HG02571 (cell line): Measurements from ENCODE around the gene IFNA17.
"Not testable (repeated sequence)": the region's sequence is repeated elsewhere in the genome, so short reads cannot be mapped to it uniquely, and the experiment has no call there.

Experiments
- ATAC-seq: cut with Tn5 transposase; IDR thresholded peaks from one replicate; pipeline ENCODE4 v1.9.1; 2021; ENCODE audit warnings: mild to moderate bottlenecking, moderate library complexity; ENCODE audit not compliant: unreplicated experiment

The IFNA17 gene

DNA sequence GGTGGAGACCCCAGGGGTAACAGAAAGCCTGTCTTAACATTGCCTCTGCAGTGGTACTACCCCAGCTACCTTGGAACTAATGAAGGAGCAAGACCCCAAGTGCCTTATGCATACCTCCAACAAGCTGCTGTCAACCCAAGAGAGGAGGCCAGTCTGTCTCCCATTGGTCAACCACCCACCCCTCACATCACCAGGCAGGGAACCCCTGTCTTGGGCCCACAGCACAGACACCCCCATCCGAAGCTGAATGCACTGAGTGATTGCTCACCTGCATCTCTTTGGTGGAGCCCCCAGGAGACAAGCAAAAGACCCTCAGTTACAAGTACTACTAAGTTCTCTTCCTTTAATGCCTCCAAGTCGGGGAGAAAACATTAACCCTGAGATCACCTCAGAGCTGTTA is 15.9 kb downstream of the IFNA17 start:
- ATAC-seq, result not testable (repeated sequence)

DNA sequence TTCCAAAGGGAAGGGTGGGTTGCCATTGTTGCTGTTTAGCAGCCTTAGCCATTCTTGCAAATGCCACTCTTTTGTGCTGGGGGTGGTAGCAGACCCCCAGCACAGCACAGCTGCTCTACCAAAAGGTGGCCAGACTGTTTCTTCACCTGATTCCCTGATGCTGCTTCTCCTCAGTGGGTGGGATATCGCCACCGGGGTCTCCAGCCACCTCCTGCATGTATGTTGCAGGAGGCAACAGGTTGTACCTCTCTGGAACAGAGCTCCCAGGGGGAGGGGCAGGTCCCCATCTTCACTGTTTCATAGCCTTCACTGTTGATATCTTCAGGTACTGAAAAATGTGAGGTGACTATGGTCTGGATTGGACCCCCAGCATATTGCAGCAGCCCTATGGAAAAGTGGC is 17.2 kb downstream of the IFNA17 start:
- ATAC-seq, result not testable (repeated sequence)

DNA sequence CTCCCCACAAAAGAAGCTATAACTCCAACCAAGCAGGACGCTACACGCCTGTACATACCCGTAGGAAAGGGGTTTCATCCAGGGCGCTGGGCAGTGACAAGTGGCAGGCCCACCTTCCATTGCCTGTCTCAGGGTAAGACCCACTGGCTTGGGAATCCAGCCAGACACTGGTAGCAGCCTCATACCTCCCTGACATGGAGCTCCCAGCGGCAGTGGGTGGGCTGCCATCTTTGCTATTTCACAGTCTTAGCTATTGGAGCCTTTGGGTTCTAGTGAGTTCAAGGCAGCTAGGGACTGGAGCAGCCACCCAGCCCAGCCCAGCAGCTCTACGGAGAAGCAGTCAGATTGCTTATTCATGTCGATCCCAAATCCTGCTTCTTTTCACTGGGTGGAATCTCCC is 17.7 kb downstream of the IFNA17 start:
- ATAC-seq, result no peak

DNA sequence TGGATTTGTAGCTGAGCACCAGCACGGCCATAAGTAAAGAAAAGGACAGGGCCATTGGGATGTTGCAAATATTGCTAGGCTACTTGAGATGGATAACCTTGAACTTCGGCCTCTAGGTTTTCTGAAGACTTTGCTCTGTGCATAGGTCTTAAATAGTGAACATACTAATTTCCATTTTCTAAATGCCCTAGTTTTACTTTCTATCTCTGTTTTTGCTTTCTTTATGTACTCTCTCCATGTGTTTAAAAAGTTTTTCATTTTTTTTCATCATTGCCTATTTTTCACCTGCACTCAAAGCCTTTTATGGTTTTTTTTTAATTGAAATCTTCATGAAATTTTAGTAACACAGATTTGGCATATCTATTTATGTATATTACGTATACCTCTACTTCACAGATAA is 21.0 kb downstream of the IFNA17 start, which contains the start of gene IFNA10:
Gene IFNA10 (minus strand): TSS at position 101 of the 400 bp plus-strand sequence. CDS start 46 bp downstream, at position 55.
- not testable (repeated sequence) for ATAC-seq

DNA sequence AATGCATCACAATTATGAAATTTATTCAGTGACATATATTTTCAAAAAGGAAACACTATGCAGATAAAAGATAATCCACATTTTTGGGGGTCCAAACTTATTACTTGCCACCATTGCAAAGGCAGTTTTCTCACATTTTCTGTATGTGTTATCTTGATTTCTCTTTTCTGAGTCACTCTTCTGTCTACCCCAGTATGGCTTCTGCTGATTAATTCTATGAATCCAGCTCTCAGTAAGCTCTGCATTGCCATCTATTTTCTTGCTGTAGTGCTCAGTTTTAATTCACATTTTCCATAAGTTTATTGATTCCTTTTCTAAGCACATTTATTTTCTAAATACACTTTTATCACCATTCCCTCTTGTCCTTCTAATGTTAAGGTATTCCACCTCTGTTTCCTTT is 22.8 kb downstream of the IFNA17 start:
- ATAC-seq, result no peak

DNA sequence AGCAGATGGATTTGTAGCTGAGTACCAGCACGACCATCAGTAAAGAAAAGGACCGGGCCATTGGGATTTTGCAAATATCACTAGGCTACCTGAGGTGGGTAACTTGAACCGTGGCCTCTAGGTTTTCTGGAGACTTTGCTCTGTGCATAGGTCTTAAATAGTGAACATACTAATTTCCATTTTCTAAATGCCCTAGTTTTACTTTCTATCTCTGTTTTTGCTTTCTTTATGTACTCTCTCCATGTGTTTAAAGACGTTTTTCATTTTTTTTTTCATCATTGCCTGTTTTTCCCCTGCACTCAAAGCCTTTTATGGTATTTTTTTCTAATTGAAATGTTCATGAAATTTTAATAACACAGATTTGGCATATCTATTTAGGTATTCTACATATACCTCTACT is 25.9 kb downstream of the IFNA17 start, which contains the start of gene IFNA7:
Gene IFNA7 (minus strand): TSS at position 101 of the 400 bp plus-strand sequence. CDS start 40 bp downstream, at position 61.
- not testable (repeated sequence) for ATAC-seq

DNA sequence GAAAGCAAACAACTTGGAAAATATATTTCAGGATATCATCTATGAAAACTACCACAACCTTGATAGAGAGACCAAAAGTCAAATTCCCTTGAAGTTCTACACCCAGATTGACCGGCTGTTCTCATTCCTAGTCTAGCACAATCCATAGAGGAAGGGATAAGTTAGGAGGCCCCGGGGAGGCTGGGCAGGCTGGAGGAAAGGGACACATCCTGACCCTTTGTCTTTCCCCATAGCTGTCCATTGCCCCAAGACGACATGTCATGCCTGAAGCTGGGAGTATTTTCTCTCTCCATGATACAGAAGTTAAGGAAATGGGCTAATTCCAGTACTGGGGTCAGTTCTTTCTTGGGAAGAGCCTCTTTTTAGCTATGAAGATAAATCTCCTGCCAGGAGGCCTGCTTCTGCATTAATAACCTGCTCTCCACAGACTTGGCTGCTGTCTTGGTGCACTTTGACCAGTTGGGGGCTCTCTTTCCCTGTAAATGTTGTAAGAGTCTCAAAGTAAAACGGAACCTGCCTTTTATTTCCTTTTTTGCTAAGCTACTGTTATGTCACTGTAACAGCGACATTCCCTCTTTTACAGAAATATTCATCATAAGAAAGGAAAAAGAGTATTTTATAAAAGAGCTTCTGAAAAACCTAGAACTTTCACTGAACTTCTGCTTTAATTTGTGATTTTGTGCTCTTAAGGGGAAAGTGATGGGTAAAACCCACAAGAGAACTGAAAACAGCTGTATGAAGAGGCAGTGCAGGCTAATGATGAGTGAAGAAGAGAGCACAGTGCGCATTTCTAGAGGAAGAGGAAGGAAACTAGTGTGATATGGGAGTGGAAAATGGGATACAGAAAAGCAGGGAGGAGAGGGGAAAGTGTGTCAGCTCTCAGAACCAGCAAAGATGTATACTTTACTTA is 32.9 kb downstream of the IFNA17 start:
- ATAC-seq, result peak; percentile 92

DNA sequence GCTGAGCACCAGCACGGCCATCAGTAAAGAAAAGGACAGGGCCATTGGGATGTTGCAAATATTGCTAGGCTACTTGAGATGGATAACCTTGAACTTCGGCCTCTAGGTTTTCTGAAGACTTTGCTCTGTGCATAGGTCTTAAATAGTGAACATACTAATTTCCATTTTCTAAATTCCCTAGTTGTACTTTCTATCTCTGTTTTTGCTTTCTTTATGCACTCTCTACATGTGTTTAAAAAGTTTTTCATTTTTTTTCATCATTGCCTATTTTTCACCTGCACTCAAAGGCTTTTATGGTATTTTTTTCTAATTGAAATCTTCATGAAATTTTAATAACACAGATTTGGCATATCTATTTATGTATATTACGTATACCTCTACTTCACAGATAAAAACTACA is 40.5 kb downstream of the IFNA17 start, which contains the start of gene IFNA4:
Gene IFNA4 (minus strand): TSS at position 101 of the 400 bp plus-strand sequence. CDS start 56 bp downstream, at position 45.
- not testable (repeated sequence) for ATAC-seq

DNA sequence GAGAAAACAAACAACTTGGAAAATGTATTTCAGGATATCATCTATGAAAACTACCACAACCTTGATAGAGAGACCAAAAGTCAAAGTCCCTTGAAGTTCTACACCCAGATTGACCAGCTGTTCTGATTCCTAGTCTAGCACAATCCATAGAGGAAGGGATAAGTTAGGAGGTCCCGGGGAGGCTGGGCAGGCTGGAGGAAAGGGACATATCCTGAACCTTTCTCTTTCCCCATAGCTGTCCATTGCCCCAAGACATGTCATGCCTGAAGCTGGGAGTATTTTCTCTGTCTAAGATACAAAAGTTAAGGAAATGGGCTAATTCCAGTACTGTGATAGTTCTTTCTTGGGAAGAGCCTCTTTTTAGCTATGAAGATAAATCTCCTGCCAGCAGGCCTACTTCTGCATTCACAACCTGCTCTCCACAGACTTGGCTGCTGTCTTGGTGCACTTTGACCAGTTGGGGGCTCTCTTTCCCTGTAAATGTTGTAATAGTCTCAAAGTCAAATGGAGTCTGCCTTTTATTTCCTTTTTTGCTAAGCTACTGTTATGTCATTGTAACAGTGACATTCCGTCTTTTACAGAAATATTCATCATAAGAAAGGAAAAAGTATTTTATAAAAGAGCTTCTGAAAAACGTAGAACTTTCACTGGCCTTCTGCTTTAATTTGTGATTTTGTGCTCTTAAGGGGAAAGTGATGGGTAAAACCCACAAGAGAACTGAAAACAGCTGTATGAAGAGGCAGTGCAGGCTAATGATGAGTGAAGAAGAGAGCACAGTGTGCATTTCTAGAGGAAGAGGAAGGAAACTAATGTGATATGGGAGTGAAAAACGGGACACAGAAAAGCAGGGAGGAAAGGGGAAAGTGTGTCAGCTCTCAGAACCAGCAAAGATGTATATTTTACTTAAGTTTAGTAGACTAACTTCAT is 44.9 kb downstream of the IFNA17 start:
- ATAC-seq, result peak; percentile 93
